Stimulated activated CD4-positive, alpha-beta T cell treated with anti-CD3 and anti-CD28 coated beads, Interleukin-1b, Interleukin-23, amount 100 ng/mL, for 24 hours (primary cell): ENCODE measurements around the gene TMEM263.
A peak's percentile ranks its signal among the peaks of the same experiment; 100 is the strongest.
"Not testable (repeated sequence)": the region's sequence is repeated elsewhere in the genome, so short reads cannot be mapped to it uniquely, and the experiment has no call there.

ENCODE experiments used
- DNase-seq, 4 experiments: peaks; one replicate each; pipeline ENCODE4 v3.0.0-alpha.2; 2020; ENCODE audit warnings: low read depth in 4 of 4, low spot score in 1 of 4

Gene TMEM263

GRCh38 chr12:106955377-106956047, at the start of gene TMEM263:
Gene TMEM263 (plus strand): TSS chr12:106955907. CDS start chr12:106967117, 11,210 bp downstream.
- DNase-seq, result peak; percentile 64 to 87 (median 78)

GRCh38 chr12:106906715-106907114, 49.0 kb upstream of the TMEM263 start:
- no peak for DNase-seq

GRCh38 chr12:106907411-106907810, 48.3 kb upstream of the TMEM263 start:
- no peak for DNase-seq

- no peak for DNase-seq
Measured at GRCh38 chr12:106907846-106908245, 47.9 kb upstream of the TMEM263 start.

- no peak for DNase-seq
Measured at GRCh38 chr12:106908561-106908960, 47.1 kb upstream of the TMEM263 start.

GRCh38 chr12:106910202-106910601, 45.5 kb upstream of the TMEM263 start:
- no peak for DNase-seq

GRCh38 chr12:106911581-106911980, 44.1 kb upstream of the TMEM263 start:
- no peak for DNase-seq

GRCh38 chr12:106913456-106913855, 42.3 kb upstream of the TMEM263 start:
- no peak for DNase-seq

- no peak for DNase-seq
Measured at GRCh38 chr12:106914796-106915634, 40.7 kb upstream of the TMEM263 start.

GRCh38 chr12:106915635-106916026, 40.1 kb upstream of the TMEM263 start:
- no peak for DNase-seq

GRCh38 chr12:106917503-106917902, 38.2 kb upstream of the TMEM263 start:
- DNase-seq, result no peak

- no peak for DNase-seq
Measured at GRCh38 chr12:106918746-106919145, 37.0 kb upstream of the TMEM263 start.

GRCh38 chr12:106919910-106920544, 35.7 kb upstream of the TMEM263 start:
- no peak for DNase-seq

- not testable (repeated sequence) for DNase-seq
Measured at GRCh38 chr12:106921976-106922375, 33.7 kb upstream of the TMEM263 start.

GRCh38 chr12:106923594-106923993, 32.1 kb upstream of the TMEM263 start:
- DNase-seq, result not testable (repeated sequence)

- no peak for DNase-seq
Measured at GRCh38 chr12:106924268-106924861, 31.3 kb upstream of the TMEM263 start.

- DNase-seq, result no peak
Measured at GRCh38 chr12:106926657-106927056, 29.1 kb upstream of the TMEM263 start.

- no peak for DNase-seq
Measured at GRCh38 chr12:106934277-106934676, 21.4 kb upstream of the TMEM263 start.

GRCh38 chr12:106941481-106942156, 14.1 kb upstream of the TMEM263 start:
- no peak for DNase-seq

- DNase-seq, result no peak
Measured at GRCh38 chr12:106942775-106943174, 12.9 kb upstream of the TMEM263 start.

- DNase-seq, result no peak
Measured at GRCh38 chr12:106945261-106945851, 10.4 kb upstream of the TMEM263 start.
